ENCODE data around the gene C1orf105.
"Not testable (repeated sequence)": the region's sequence is repeated elsewhere in the genome, so short reads cannot be mapped to it uniquely, and the experiment has no call there.

The C1orf105 gene, protein sequence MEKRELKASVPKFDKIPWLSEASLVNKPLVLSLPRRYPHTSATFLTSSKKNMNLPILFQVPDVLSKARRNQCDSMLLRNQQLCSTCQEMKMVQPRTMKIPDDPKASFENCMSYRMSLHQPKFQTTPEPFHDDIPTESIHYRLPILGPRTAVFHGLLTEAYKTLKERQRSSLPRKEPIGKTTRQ

DNA sequence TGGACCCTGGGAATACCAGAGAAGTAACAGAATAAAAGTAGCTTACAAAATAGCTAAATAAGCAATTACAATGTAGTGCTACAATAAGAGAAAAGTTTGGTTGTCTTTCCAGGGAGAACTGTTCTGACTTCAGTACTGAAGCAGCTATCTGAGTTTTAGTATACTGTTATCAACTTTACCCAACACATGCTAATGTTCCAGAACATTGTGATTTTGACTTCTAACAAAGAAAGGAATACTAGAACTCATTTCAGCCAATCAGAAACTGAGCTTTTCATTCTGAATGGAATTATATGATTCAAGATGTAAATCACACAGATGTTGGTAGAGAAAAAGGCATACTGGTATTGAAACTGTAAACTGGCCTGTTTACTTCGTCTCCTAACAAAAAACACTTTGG lies at the start of gene C1orf105:
Gene C1orf105 (plus strand): TSS at position 301 of the 400 bp plus-strand sequence. CDS start 201 bp downstream, outside the sequence.
- DNase-seq (ENCODE audit: low read depth) = no peak

DNA sequence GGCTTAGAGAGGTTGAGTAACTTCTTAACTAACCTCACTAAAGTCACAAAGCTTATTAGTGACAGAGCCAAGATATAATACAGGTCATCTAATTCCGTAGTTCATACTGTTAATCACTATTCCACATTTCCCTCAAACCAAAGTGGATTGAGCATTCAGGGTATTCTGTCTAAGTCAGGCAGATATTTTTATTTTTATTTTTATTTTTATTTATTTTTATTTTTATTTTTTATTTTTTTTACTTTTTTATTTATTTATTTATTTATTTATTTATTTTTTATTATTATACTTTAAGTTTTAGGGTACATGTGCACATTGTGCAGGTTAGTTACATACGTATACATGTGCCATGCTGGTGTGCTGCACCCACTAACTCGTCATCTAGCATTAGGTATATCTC lies 48.8 kb upstream of the C1orf105 start:
- DNase-seq (ENCODE audit: low read depth) = not testable (repeated sequence)

DNA sequence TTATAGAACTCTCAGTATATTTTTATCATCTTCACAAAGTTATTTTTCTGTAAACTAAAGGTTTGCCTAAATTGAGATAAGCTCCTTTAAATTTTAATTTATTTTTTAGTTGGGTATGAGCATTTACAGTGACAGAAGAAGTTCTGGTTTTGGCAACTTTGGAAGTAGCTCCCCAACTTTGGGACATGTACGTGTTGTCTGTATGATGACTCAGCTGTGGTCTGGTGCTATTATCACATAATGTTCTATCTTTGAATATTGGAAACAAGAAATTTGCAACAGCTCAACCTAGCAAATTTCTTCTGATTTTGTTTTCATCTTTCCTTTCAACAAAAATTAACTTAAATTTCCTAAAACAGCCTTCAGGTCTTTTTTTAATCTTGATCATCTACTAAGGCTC lies 46.6 kb upstream of the C1orf105 start:
- DNase-seq (ENCODE audit: low read depth) = no peak

DNA sequence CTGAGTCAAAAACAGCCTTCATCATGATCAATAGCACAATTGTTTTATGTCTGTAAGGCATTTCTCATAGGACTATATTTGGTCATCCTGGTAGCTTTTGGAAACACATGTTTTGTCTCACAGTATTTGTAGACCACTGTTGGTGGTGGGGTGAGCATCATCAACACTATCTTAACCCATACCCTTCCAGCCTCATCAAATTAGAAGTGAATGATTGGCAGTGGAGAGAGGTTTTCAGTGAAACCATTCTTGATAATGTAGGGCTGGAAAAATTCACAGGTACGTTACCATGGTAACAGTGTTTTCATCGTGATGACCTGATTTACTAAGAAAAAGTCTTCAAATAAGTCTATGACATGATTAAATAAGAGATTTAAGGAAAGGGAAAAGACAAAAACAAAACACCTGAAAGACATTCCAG lies 45.3 kb upstream of the C1orf105 start:
- DNase-seq (ENCODE audit: low read depth) = no peak

DNA sequence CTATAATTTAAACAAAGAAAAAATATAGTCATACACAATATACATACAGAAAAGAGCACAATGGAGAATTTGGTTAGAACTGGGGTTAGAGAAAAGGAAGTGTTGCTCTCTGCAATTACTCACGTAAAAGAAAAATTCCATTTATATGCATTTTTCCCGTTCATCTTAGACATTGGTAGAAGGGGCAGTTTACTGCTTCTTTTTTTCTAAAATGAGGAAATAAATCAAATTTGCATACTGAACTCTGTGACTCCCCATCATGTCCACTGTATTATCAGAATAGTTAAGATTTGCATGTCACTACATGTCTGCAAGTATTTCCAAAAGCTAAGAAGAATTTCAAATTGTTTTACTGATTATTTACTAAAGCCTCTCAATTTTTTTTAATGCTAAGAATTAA lies 44.1 kb upstream of the C1orf105 start:
- DNase-seq (ENCODE audit: low read depth) = no peak

DNA sequence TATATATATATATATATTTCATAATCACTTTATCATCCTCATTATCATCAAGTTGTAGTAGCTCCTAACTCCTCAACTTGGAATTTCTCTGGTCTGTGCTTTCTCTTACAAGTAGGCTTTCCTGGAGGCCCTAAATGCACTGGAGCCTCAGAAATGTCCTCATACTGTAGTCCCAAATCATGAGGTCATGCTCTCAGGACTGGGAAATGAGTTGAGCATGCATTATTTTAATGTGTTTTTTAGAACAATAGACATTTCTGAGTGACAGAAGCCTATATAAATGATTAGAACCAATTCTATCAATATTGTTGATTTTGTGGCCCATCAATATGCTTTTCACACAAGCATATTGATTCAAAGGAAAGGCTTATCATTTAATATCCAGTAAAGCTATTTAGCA lies 42.9 kb upstream of the C1orf105 start:
- no peak for DNase-seq (ENCODE audit: low read depth)

DNA sequence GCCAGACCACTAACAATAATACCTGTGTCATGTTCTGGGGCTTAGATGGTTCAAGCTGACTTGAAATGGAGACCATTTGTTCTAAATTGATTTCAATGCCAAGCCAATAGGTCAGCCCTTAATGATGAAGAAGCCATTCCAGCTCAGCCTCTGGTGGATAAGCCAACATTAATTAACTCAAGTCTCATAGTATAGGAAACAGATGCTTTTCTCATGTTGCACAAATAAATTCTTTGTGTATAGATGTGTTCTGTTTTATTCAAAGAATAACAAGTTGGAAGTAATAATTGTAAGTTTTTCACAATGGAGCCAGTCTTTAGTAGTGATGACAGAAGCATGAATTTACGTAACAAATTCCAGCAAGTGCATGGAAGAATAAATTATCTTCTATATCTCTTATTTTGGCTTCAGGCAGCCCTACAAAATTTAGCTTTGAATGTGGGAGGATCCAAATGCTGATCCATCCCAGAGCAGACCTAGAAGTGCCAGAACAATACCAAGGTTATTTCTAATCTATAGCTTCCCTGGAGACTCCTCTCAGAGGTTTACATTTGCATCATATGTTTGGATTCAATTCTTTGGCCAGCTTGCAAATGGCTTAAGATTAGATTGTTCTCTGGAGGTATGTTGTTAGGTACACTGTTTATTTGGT lies 42.2 kb upstream of the C1orf105 start:
- no peak for DNase-seq (ENCODE audit: low read depth)

DNA sequence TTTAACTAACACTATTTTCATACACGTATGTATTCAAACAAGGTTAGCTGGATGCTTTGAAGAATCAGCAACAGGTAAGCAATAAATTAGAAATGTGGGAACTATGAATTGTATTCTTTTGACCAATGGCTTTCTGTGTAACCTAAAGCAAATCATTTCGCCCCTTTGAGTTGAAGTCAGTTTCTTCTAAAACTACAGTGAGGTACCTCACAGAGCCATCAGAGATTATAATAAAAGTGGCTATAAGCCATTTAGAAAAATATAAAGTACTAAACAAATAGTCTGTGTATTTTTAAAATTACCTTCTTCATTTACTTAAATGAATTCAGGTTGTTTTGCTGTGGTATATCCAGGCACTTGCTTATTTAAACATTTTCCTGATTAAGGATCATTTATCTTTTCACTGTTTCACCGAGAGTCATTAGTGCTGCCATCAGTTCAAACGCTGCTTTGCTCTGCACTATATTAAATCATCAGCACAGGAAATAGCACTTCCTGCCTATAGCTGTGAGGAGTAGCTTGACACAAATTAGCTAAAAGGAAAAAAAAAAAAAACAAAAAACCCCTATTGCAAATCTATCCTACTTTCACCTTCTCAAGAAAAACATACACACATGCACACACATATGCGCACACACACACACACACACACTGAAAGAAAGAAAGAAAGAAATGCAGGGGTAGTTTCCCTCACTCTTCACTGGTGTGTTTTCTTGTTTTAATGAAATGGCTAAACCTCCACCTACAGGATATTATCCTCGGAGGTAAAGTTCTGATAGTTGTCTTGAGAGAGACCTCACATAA lies 39.8 kb upstream of the C1orf105 start:
- DNase-seq (ENCODE audit: low read depth) = no peak

DNA sequence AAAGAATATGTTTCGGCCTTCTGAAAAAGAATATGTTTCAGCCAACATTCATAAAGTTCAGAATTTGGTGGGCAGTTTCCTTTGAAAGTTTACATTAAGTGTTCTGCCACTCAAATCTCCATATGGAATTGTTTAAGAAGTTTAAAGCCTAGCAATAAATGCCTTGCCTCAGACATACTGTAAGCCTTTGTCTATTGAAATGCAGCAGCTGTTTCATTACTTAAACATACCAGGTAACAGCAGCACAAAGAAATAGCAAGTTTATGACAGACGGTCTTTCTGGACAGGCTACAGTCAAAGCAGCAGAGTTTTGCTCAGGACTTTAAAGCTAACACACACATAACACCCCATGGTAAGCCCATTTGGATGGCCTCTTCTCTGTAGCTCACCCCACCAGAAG lies 38.5 kb upstream of the C1orf105 start:
- DNase-seq (ENCODE audit: low read depth) = no peak

DNA sequence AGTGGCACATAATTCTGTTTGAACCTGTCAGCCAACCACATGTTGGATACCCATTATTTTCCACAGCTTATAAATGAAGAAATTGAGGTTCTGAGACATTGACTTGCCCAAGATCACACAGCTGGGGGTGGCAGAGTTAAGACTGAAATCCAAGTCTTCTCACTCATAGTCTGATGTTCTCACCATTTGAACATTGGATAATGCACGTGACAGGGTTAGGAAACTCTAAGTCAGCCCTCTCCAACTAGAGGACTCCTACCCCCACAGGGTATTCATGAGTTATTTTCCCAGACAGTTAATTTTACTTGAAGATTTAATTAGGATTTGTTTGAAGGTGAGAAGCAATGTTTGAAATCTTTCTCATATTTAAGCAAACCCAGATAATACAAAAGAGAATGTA lies 38.1 kb upstream of the C1orf105 start:
- DNase-seq (ENCODE audit: low read depth) = no peak

DNA sequence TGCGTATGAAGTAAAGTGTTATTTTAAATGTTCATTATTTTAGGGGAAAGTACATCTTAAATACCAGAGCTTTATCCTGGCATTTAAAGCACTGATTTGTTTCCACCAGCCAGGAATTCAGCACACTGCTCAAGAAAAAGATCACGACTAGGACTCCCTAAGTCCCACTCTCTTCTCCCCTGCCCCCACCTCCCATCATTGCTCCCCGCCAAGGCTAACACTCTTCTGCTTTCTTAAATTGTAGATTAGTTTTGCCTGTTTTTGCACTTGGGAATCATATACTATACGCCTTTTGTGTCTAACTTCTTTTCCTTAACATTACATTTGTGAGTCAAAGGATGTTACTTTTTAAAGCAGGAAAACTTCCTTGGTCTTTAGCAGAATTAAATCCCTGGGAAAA lies 37.5 kb upstream of the C1orf105 start:
- no peak for DNase-seq (ENCODE audit: low read depth)

DNA sequence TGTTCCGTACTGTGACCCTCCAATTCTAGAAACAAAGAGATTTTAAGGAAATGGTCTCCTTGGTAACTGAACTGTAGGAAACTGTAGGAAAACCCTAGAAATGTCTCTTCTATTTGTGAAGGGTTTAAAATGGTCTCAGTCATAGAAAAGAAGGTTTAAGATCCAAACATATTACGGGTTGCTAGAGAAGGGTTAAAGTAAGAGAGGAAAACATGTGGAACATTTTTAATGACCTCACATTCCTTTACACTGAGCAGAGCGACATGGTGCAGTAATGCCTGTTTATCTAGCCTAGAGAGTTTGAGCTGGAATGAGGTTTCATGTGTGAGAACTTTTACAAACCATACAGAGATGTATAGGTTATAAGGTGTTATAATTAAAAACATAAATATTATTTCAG lies 36.9 kb upstream of the C1orf105 start:
- no peak for DNase-seq (ENCODE audit: low read depth)

DNA sequence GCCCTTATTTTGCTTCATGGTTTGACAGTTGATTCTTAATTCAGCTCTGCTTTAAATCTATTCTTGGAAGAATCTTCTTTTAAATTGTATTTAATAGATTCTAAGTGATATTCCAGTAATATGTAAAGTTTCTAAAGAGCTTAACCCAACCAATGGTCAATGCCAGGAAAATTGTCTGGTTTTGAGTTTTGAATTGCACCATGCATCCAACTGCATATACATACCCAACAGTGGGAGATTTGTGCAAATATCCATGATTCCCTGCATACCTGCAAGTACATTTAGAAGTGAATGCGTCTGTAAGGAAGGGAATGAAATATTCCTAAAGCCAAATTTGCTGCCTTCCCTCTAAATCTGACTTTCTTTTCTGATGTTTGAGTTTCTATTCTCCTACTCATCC lies 35.8 kb upstream of the C1orf105 start:
- no peak for DNase-seq (ENCODE audit: low read depth)

DNA sequence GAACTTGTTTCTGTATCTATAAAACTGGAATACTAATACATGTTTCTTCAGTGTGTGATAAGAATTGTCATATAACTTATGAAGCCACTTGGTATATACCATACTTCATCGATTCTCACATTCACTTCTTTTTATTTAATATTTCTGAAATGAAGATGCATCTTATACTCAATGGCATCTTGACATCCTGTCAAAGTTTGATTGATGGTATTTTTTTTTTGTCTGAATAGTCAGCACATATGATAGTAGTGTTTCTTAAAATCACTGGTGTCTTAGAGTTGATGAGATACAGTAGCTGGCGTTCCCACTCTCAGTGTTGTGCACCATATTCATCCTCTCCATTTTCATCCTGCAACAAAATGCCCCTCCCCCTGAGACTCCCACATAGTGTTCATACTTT lies 34.4 kb upstream of the C1orf105 start:
- DNase-seq (ENCODE audit: low read depth) = no peak

DNA sequence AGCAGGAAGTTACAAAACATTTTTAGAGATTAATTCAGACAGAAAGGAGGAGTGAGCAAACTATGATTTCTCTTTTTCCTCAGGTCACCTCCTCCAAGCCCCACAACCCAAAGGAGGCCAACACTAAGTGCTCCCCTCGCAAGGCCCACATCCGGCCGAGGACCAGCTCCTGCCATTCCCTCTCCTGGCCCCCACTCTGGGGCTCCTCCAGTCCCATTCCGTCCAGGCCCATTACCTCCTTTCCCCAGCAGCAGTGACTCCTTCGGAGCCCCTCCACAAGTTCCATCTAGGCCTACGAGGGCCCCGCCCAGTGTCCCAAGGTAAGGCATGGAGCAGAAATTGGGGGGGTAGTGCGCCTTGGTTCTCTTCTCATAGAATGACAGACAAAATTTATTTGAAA lies 32.0 kb upstream of the C1orf105 start:
- no peak for DNase-seq (ENCODE audit: low read depth)

DNA sequence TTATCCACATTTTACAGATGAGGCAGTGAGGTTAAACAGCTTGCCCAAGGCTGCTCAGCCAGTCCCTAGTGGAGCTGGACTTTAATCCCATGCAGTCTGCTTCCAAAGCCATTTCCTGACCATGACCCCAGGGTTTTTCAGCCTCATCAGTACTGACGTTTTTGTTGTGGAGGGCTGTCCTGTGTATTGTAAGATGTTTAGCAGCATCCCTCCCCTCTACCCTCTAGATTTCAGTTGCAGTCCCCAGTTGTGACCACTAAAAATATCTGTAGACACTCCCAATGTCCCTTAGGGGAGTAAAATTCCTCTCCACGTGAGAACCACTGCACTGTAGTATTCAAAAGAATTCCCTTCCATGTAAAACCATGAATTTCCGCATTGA lies 30.2 kb upstream of the C1orf105 start:
- DNase-seq (ENCODE audit: low read depth) = no peak

DNA sequence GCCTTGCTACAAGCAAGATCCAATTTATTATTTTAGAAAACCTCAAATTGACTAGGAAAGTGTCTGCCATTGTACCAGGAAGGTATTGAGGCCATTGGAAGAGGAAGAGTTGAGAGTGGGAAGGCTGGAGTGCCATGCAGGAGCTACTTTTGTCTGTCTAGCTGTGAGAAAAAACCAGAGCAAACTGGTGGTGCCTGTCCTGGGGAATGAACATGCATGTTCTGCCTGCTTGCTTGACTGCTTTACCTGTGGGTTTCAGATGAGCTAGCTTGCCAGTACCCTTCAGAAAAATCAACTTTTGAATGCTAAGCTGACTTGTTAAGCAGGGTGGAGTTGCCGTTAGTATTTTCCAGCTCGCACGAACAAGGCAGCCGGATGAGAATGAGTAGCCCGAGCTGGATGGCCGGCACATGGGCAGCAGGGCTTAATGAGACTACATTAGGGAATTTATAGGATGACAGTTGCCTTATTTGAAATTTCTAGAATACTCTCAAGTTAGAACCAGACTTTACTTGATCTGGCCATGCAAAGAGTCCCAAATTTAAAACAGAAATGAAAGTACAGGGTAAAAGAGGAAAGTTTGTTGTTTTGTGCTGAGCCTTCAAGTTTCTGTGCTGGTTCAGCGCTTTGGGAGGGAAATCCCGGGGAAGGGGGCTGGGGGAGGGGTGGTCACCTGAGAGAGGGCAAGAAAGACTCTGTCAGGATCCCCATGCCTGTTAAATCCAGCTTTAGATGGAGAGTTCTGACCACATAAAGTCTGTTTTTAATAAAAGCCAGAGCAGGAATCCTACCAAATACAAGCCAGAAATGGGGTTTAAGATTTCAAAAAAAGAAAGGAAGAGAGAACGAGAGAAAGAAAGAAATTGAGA lies 29.6 kb upstream of the C1orf105 start:
- no peak for DNase-seq (ENCODE audit: low read depth)

DNA sequence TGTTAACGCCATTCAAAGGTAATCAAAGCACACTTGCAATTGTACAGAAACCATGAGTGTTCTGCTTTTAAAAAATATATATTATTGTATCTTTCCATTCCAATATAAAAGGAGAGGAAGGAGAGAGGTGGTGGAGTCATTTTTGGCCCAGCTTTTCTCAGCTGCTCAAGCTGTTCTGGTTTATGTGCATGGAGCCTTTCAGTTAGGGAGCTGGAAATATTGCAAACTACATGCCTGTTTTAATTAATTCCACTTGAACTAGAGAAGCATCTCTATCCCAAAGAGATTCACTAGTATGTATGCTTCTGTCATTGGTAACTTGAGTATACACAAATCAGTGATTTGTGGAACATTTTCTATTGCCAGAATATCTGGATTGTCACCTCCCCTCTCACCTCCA lies 28.5 kb upstream of the C1orf105 start:
- no peak for DNase-seq (ENCODE audit: low read depth)

DNA sequence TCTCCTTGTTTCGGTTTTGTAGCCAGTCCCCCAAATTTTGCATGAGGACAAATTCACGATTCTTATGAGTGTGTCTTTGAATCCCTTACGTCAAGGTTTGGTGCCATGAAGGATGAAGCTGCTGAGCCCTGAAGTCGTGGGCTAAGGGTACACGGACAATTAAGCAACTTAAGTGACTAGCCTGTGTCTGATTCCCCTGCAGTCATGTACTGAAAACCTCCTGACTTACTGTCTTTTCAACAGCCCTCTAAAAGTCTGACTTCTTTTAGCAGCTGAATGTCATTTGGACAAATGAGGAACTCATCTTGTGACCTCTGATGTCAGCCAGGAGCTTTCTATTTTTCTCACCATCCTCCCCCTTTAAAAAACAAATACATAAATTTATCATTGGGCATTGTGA lies 27.1 kb upstream of the C1orf105 start:
- DNase-seq (ENCODE audit: low read depth) = no peak

DNA sequence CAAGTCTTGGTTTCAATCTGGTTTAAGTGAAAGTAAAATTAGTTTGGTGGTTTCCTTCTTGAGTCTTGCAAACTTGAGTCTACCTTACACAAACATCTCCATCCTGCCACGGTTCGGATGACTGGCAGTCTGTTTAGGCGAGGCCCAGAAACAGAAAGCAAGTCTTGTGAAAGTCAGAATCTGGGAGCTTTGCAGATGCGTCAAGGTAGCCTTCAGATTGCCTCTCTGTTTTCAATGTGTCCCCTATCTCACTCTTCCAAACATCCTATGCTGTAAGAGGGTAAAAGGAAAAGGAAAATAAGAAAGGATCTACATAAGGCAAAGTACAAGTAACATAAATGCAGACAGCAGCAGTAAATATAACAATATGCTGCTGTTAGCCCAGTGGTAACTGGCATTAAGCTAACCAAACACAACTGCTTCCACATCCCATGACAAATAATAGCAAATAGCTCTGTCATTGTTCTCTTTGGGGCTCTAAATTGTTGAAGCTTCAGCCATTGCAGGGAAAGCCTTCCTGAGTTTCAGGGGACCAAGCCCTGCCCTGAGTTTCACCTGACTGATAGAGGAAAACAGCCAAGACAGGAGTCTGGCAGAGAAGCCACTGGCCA lies 26.2 kb upstream of the C1orf105 start:
- peak; percentile 25 for DNase-seq (ENCODE audit: low read depth)

DNA sequence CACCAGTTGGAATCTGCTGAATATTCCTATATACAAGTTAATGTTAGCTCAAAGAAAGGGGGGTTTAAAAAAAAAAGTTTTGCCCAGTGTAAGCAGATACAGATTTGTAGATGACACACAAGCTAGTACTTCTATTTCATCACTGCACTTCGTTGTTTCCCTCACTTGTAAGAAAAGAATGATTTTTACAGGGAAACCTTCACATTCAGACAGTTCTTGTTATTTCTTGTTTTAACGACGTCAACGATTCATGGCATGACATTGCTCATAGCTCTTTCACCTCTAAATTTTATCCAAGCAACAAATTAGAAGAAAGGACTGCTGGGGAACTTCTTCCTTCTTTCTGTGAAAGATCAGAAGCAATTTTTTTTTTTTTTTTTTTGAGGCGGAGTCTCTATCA lies 25.7 kb upstream of the C1orf105 start:
- no peak for DNase-seq (ENCODE audit: low read depth)

DNA sequence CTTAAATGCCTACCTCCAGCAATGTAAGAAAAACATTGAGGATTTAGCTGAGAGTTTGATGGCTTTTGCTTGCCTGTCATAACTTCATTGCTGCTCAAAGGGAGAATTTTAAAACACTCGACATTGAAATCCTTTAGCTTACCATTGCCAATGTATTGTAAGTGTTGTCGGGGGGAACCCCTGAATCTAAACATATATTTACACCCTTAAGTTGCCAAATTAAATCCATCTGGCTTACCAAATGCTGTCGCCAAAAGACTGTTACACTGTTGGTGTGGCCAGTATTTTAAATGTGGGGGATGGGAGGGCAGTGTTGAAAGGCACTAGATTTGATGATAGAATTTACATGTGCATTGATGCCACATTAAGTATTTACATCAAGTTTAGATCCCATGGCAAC lies 24.9 kb upstream of the C1orf105 start:
- DNase-seq (ENCODE audit: low read depth) = no peak
